Calu3 (cell line): ENCODE results near the gene CTDNEP1. TPM values are rescaled to one million over a fixed set of nuclear protein-coding genes. Genes with fewer than 3 reads are reported as not detected.
A peak's percentile ranks its signal among the peaks of the same experiment; 100 is the strongest.
"Not testable (repeated sequence)": the region's sequence is repeated elsewhere in the genome, so short reads cannot be mapped to it uniquely, and the experiment has no call there.

Source experiments
- BruUV-seq: library from RNA; stranded (reverse); fragments of 400-500 nt; replicated peaks from 2 replicates; lab custom pipeline; 2021; lab: Mats Ljungman, UMichigan
- CTCF ChIA-PET: fragments of 300-600 bp; sonication (Branson Sonifier 250); formaldehyde crosslinking; loops from one replicate; lab custom pipeline; 2022; ENCODE audit warnings: antibody characterized with exemption; lab: Charles Lee
- DNase-seq: peaks from one replicate; pipeline ENCODE4 v3.0.0; 2022
- H3K27ac Mint-ChIP-seq: one replicate; pipeline ENCODE4 v1.8.0; 2022; ENCODE audit warnings: mixed read lengths; ENCODE audit not compliant: unreplicated experiment
- H3K27me3 Mint-ChIP-seq: one replicate; pipeline ENCODE4 v1.8.0; 2022; ENCODE audit warnings: mixed read lengths; ENCODE audit not compliant: unreplicated experiment
- H3K36me3 Mint-ChIP-seq: one replicate; pipeline ENCODE4 v1.8.0; 2022; ENCODE audit warnings: mild to moderate bottlenecking, moderate library complexity, mixed read lengths; ENCODE audit not compliant: insufficient read depth, unreplicated experiment
- H3K4me1 Mint-ChIP-seq: one replicate; pipeline ENCODE4 v1.8.0; 2022; ENCODE audit warnings: mild to moderate bottlenecking, low read depth, mixed read lengths; ENCODE audit not compliant: unreplicated experiment
- H3K4me3 Mint-ChIP-seq: one replicate; pipeline ENCODE4 v1.8.0; 2022; ENCODE audit warnings: mild to moderate bottlenecking, low read depth, moderate library complexity, mixed read lengths; ENCODE audit not compliant: unreplicated experiment
- H3K9me3 Mint-ChIP-seq: one replicate; pipeline ENCODE4 v1.8.0; 2022; ENCODE audit warnings: low read depth, mixed read lengths; ENCODE audit not compliant: unreplicated experiment
- CTCF ChIP-seq: fragments of 200-600 bp; IDR thresholded peaks from one replicate; pipeline ENCODE4 v1.8.0; 2022; ENCODE audit warnings: antibody characterized with exemption; ENCODE audit not compliant: unreplicated experiment
- intact Hi-C: fragments of 100-400 bp; cut with micrococcal nuclease; formaldehyde crosslinking; loops from one replicate; pipeline ENCODE4 v1.10.0; 2022; ENCODE audit not compliant: unreplicated experiment
- total RNA-seq: library from RNA; stranded (reverse); gene quantifications from 2 replicates; pipeline ENCODE4 v1.2.3, GENCODE V29; 2022

CTDNEP1 gene
- total RNA-seq, 1 experiment from 2014 or later: 85.2 TPM

DNA sequence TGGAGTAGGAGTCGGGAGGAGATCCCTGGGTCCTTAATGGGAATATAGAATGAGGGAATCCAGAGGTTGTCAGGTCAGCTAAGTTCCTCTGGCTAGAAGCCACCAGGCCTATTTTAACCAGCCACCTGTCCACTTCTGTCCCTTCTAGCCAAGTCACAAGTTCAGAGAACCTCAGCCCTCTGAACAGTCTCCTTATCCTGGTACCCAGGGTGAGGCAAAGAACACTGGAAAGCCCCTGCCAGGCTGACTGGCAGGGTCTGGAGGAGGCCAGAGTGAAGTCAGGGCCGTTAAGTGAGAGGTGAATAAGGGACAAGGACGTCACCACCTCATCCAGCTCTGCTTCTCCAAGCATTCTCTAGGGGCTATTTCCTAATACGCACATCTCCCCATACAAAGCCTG is 2.7 kb downstream of the CTDNEP1 start:
- no peak for DNase-seq
- Mint-ChIP-seq H3K4me3 (peak overlapping the region; percentile 73), H3K27me3 (no peaks in the 10 kb centered on the region), H3K36me3 (peaks cover 57% of the 10 kb centered on the region), H3K9me3 (no peaks in the 10 kb centered on the region), H3K4me1 (peaks cover 27% of the 10 kb centered on the region), H3K27ac (peak overlapping the region; percentile 27)
- intact Hi-C loops: no loop called here
- TF ChIP-seq CTCF: no peak
- CTCF ChIA-PET: no interaction called here
- BruUV-seq: no TSS peak

- CTCF ChIA-PET: no interaction called here
- no TSS peak for BruUV-seq
- H3K36me3 Mint-ChIP-seq: peaks cover 54% of the 10 kb centered on the region
Observed at GRCh38 chr17:7246779-7247178, 4.8 kb downstream of the CTDNEP1 start.

GRCh38 chr17:7243838-7244237 is 7.7 kb downstream of the CTDNEP1 start:
- peak overlapping the region; percentile 99 for H3K27ac Mint-ChIP-seq

More at GRCh38 chr17:7246779-7247178, 4.8 kb downstream of the CTDNEP1 start:
- DNase-seq: no peak
- TF ChIP-seq CTCF: no peak
- peak overlapping the region; percentile 58 for H3K27ac Mint-ChIP-seq
- H3K9me3 Mint-ChIP-seq: no peaks in the 10 kb centered on the region
- intact Hi-C loops: no loop called here
- H3K27me3 Mint-ChIP-seq: no peaks in the 10 kb centered on the region
- H3K4me3 Mint-ChIP-seq: no peak overlapping the region
- peaks cover 25% of the 10 kb centered on the region for H3K4me1 Mint-ChIP-seq

GRCh38 chr17:7243453-7243729 is 8.1 kb downstream of the CTDNEP1 start:
- intact Hi-C loops: no loop called here
- BruUV-seq: TSS peak; percentile 41

More at GRCh38 chr17:7243838-7244237, 7.7 kb downstream of the CTDNEP1 start:
- BruUV-seq, intact Hi-C loops, H3K9me3 Mint-ChIP-seq, CTCF ChIA-PET, H3K27me3 Mint-ChIP-seq, DNase-seq: not testable (repeated sequence)
- peak overlapping the region; percentile 94 for H3K4me3 Mint-ChIP-seq
- peaks cover 29% of the 10 kb centered on the region for H3K4me1 Mint-ChIP-seq
- peaks cover 62% of the 10 kb centered on the region for H3K36me3 Mint-ChIP-seq

More at GRCh38 chr17:7243453-7243729, 8.1 kb downstream of the CTDNEP1 start:
- no peak for TF ChIP-seq CTCF
- CTCF ChIA-PET: interaction anchor here (0.6 to 2.3 kb wide), 4 partner anchors 8 to 321 kb away, joined by 3 to 5 read pairs (median 4); partner anchors contain the start of genes CLDN7, CTDNEP1 and ELP5
- H3K36me3 Mint-ChIP-seq: peaks cover 66% of the 10 kb centered on the region
- DNase-seq: no peak
- H3K27ac Mint-ChIP-seq: peak overlapping the region; percentile 99
- peaks cover 29% of the 10 kb centered on the region for H3K4me1 Mint-ChIP-seq
- no peaks in the 10 kb centered on the region for H3K9me3 Mint-ChIP-seq
- no peaks in the 10 kb centered on the region for H3K27me3 Mint-ChIP-seq
- peak overlapping the region; percentile 94 for H3K4me3 Mint-ChIP-seq
